Suppressor macrophage treated with lipopolysaccharide for 4 hours (primary cell): ENCODE measurements around the gene A1CF.
A peak's percentile ranks its signal among the peaks of the same experiment; 100 is the strongest.
"Not testable (repeated sequence)": the region's sequence is repeated elsewhere in the genome, so short reads cannot be mapped to it uniquely, and the experiment has no call there.

Source experiments
- DNase-seq: peaks from one replicate; pipeline ENCODE4 v3.0.0-alpha.2; 2020

A1CF gene

GRCh38 chr10:50857579-50857978 lies 27.8 kb downstream of the A1CF start:
- no peak for DNase-seq

GRCh38 chr10:50855461-50855860 lies 30.0 kb downstream of the A1CF start:
- DNase-seq: no peak

GRCh38 chr10:50855015-50855414 lies 30.4 kb downstream of the A1CF start:
- DNase-seq: no peak

GRCh38 chr10:50853557-50853956 lies 31.9 kb downstream of the A1CF start:
- DNase-seq: no peak

GRCh38 chr10:50851884-50852671 lies 33.3 kb downstream of the A1CF start:
- DNase-seq: no peak

GRCh38 chr10:50850578-50851230 lies 34.7 kb downstream of the A1CF start:
- no peak for DNase-seq

GRCh38 chr10:50846753-50847152 lies 38.7 kb downstream of the A1CF start:
- DNase-seq: no peak

- DNase-seq: no peak
These were observed 48.3 kb downstream of the A1CF start for GRCh38 chr10:50837095-50837494.

GRCh38 chr10:50832171-50832751 lies 53.2 kb downstream of the A1CF start:
- DNase-seq: no peak

GRCh38 chr10:50830066-50830465 lies 55.4 kb downstream of the A1CF start:
- no peak for DNase-seq

GRCh38 chr10:50824782-50825181 lies 60.6 kb downstream of the A1CF start:
- DNase-seq: no peak

- DNase-seq: no peak
These were observed 61.6 kb downstream of the A1CF start for GRCh38 chr10:50823789-50824188.

- no peak for DNase-seq
These were observed 75.8 kb downstream of the A1CF start for GRCh38 chr10:50809596-50809995.

GRCh38 chr10:50807851-50808776 lies 77.3 kb downstream of the A1CF start:
- no peak for DNase-seq

GRCh38 chr10:50805981-50806622 lies 79.3 kb downstream of the A1CF start:
- no peak for DNase-seq

- DNase-seq: no peak
These were observed 85.8 kb downstream of the A1CF start for GRCh38 chr10:50799595-50799994.

GRCh38 chr10:50798297-50798696 lies 87.1 kb downstream of the A1CF start:
- no peak for DNase-seq

- DNase-seq: no peak
These were observed 88.7 kb downstream of the A1CF start for GRCh38 chr10:50796693-50797092.

- DNase-seq: no peak
These were observed 90.9 kb downstream of the A1CF start for GRCh38 chr10:50794490-50794889.

GRCh38 chr10:50788951-50789945 lies 96.2 kb downstream of the A1CF start:
- peak; percentile 3 for DNase-seq

GRCh38 chr10:50787962-50788361 lies 97.5 kb downstream of the A1CF start:
- not testable (repeated sequence) for DNase-seq
